DMS114 treated with DMSO at 0.1 percent for 48 hours (cell line): ENCODE data around the gene LUC7L.
"Not testable (repeated sequence)": the region's sequence is repeated elsewhere in the genome, so short reads cannot be mapped to it uniquely, and the experiment has no call there.

Experiments used
- DNase-seq: peaks from one replicate; lab custom pipeline; 2025; ENCODE audit not compliant: unreplicated experiment; lab: John Stamatoyannopoulos, UW

LUC7L gene

DNA sequence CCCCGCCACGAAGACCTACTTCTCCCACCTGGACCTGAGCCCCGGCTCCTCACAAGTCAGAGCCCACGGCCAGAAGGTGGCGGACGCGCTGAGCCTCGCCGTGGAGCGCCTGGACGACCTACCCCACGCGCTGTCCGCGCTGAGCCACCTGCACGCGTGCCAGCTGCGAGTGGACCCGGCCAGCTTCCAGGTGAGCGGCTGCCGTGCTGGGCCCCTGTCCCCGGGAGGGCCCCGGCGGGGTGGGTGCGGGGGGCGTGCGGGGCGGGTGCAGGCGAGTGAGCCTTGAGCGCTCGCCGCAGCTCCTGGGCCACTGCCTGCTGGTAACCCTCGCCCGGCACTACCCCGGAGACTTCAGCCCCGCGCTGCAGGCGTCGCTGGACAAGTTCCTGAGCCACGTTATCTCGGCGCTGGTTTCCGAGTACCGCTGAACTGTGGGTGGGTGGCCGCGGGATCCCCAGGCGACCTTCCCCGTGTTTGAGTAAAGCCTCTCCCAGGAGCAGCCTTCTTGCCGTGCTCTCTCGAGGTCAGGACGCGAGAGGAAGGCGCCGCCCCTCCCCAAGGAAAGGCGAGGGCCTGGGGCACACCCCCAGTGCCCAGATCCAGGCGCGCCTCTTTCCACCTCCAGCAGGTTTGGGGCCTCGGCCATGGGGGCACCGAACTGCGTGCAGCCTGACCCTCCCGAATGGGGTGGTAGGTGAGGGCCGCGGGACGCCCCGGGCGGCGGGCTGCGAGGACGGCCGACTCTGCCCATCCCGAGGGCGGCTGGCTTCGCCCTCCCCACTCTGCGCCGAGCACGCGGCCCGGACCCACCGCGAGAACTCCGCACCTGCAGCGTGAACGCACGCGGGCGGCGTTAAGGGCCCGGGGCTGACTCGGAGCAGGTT, 48.3 kb downstream of the LUC7L start:
- DNase-seq, result peak; percentile 40

- DNase-seq, result no peak
These were observed 49.1 kb downstream of the LUC7L start, which contains the start of gene HBQ1 for GRCh38 chr16:180101-180675. Gene HBQ1 (plus strand): TSS chr16:180459. CDS start chr16:180487, 28 bp downstream.

DNA sequence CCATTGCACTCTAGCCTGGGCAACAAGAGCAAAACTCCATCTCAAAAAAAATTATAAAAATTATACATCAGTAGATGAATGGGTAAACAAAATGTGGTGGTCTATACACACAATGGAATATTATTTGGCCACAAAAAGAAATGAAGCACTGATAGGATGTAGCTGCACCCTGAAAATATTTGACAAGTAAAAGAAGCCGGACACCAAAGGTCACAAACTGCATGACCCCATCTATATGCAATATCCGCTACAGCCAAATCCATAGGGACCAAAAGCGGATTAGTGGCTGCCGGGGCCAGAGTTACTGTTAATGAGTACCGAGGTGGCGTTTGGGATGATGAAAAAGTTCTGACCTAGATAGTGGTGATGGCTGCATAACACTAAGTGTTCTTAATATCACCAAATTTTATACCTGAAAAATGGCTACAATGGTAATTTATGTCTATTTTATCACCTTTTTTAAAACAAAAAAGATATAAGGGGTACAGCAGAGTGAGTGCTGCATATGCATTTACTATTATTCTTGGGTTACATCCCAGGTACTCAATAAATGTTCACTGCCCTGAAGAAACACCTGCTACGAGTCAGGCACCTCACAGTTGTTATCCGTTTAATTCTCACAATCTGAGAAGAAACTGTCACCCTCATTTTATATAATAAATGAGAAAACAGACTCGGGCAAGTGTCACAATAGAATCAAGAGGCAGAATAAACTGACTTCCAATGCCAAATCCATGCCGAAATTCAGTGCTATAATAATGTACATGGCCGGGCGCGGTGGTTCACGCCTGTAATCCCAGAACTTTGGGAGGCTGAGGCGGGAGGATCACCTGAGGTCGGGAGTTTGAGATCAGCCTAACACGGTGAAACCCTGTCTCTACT, 49.8 kb downstream of the LUC7L start:
- DNase-seq, result no peak

GRCh38 chr16:178668-179015, 50.6 kb downstream of the LUC7L start:
- DNase-seq, result no peak

- no peak for DNase-seq
These were observed 51.1 kb downstream of the LUC7L start for GRCh38 chr16:177981-178667.

- peak; percentile 97 for DNase-seq
These were observed 51.8 kb downstream of the LUC7L start for GRCh38 chr16:177394-177822.

DNA sequence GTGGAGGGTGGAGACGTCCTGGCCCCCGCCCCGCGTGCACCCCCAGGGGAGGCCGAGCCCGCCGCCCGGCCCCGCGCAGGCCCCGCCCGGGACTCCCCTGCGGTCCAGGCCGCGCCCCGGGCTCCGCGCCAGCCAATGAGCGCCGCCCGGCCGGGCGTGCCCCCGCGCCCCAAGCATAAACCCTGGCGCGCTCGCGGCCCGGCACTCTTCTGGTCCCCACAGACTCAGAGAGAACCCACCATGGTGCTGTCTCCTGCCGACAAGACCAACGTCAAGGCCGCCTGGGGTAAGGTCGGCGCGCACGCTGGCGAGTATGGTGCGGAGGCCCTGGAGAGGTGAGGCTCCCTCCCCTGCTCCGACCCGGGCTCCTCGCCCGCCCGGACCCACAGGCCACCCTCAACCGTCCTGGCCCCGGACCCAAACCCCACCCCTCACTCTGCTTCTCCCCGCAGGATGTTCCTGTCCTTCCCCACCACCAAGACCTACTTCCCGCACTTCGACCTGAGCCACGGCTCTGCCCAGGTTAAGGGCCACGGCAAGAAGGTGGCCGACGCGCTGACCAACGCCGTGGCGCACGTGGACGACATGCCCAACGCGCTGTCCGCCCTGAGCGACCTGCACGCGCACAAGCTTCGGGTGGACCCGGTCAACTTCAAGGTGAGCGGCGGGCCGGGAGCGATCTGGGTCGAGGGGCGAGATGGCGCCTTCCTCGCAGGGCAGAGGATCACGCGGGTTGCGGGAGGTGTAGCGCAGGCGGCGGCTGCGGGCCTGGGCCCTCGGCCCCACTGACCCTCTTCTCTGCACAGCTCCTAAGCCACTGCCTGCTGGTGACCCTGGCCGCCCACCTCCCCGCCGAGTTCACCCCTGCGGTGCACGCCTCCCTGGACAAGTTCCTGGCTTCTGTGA, 52.5 kb downstream of the LUC7L start, which contains the start of gene HBA1:
TSS of gene HBA1 (plus strand) at position 204 of the 906 bp plus-strand sequence. CDS start at position 241, 37 bp downstream.
- not testable (repeated sequence) for DNase-seq

DNA sequence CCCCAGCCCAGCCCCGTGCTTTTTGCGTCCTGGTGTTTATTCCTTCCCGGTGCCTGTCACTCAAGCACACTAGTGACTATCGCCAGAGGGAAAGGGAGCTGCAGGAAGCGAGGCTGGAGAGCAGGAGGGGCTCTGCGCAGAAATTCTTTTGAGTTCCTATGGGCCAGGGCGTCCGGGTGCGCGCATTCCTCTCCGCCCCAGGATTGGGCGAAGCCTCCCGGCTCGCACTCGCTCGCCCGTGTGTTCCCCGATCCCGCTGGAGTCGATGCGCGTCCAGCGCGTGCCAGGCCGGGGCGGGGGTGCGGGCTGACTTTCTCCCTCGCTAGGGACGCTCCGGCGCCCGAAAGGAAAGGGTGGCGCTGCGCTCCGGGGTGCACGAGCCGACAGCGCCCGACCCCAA, 53.2 kb downstream of the LUC7L start:
- DNase-seq, result not testable (repeated sequence)

GRCh38 chr16:175011-175949, 54.0 kb downstream of the LUC7L start:
- DNase-seq, result no peak

GRCh38 chr16:173928-174769, 55.1 kb downstream of the LUC7L start:
- not testable (repeated sequence) for DNase-seq

DNA sequence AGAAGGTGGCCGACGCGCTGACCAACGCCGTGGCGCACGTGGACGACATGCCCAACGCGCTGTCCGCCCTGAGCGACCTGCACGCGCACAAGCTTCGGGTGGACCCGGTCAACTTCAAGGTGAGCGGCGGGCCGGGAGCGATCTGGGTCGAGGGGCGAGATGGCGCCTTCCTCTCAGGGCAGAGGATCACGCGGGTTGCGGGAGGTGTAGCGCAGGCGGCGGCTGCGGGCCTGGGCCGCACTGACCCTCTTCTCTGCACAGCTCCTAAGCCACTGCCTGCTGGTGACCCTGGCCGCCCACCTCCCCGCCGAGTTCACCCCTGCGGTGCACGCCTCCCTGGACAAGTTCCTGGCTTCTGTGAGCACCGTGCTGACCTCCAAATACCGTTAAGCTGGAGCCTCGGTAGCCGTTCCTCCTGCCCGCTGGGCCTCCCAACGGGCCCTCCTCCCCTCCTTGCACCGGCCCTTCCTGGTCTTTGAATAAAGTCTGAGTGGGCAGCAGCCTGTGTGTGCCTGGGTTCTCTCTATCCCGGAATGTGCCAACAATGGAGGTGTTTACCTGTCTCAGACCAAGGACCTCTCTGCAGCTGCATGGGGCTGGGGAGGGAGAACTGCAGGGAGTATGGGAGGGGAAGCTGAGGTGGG, 55.9 kb downstream of the LUC7L start:
- not testable (repeated sequence) for DNase-seq

- not testable (repeated sequence) for DNase-seq
These were observed 56.8 kb downstream of the LUC7L start, which contains the start of gene HBA2 for GRCh38 chr16:172374-172941. Gene HBA2 (plus strand): TSS chr16:172876. CDS start chr16:172913, 37 bp downstream.

DNA sequence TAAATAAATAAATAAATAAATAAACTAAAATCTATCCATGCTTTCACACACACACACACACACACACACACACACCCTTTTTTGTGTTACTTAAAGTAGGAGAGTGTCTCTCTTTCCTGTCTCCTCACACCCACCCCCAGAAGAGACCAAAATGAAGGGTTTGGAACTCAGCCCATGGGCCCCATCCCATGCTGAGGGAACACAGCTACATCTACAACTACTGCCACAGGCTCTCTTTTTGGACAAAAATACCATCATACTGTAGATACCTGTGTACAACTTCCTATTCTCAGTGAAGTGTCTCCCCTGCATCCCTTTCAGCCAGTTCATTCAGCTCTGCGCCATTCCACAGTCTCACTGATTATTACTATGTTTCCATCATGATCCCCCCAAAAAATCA, 58.5 kb downstream of the LUC7L start:
- DNase-seq, result no peak

GRCh38 chr16:170088-170507, 59.2 kb downstream of the LUC7L start:
- not testable (repeated sequence) for DNase-seq

DNA sequence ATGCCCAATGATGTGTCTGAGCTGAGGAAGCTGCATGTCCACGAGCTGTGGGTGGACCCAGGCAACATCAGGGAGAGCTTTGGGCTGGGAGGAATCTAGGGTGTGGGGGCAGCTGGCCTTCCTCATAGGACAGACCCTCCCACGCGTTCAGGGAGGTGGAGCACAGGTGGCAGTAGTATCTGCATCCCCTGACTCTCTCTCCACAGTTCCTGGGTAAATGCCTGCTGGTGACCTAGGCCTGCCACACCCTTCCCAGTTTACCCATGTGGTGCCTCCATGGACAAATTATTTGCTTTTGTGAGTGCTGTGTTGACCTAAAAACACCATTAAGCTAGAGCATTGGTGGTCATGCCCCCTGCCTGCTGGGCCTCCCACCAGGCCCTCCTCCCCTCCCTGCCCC, 60.2 kb downstream of the LUC7L start:
- no peak for DNase-seq

- no peak for DNase-seq
These were observed 60.8 kb downstream of the LUC7L start for GRCh38 chr16:168424-168823.
